Neuronal stem cell (in vitro differentiated cells): ENCODE data around the gene LCA5.

Experiments
- DNase-seq: peaks from one replicate; pipeline ENCODE4 v3.0.0-alpha.2; 2013; ENCODE audit warnings: low spot score
- H2AFZ ChIP-seq: one replicate; pipeline ENCODE4 v1.6.1; 2013; ENCODE audit warnings: mild to moderate bottlenecking, low read length, inconsistent platforms
- H2AK5ac ChIP-seq: 2 replicates; pipeline ENCODE4 v1.6.1; 2013; ENCODE audit warnings: low read depth, mild to moderate bottlenecking, inconsistent platforms, low read length, moderate library complexity, mixed read lengths
- H2BK120ac ChIP-seq: 2 replicates; pipeline ENCODE4 v1.6.1; 2013; ENCODE audit warnings: low read depth, mild to moderate bottlenecking, inconsistent platforms, low read length, moderate library complexity, mixed read lengths
- H2BK12ac ChIP-seq: one replicate; pipeline ENCODE4 v1.6.1; 2013; ENCODE audit warnings: low read length, inconsistent platforms
- H2BK15ac ChIP-seq: 2 replicates; pipeline ENCODE4 v1.6.1; 2013; ENCODE audit warnings: mild to moderate bottlenecking, low read length, inconsistent platforms, mixed read lengths
- H2BK5ac ChIP-seq: one replicate; pipeline ENCODE4 v1.6.1; 2013; ENCODE audit warnings: inconsistent platforms, mild to moderate bottlenecking, low read length, moderate library complexity
- H3K14ac ChIP-seq: one replicate; pipeline ENCODE4 v1.6.1; 2013; ENCODE audit warnings: low read length, inconsistent platforms
- H3K18ac ChIP-seq: 2 replicates; pipeline ENCODE4 v1.6.1; 2013; ENCODE audit warnings: low read length, inconsistent platforms
- H3K23ac ChIP-seq: 2 replicates; pipeline ENCODE4 v1.6.1; 2013; ENCODE audit warnings: low read depth, mild to moderate bottlenecking, mixed read lengths, low read length, inconsistent platforms; ENCODE audit not compliant: poor library complexity
- H3K27ac ChIP-seq: replicated peaks from 3 replicates; pipeline ENCODE4 v1.5.1; 2013; ENCODE audit warnings: low read length, inconsistent platforms
- H3K27me3 ChIP-seq, 3 experiments: 2 replicates each; pipeline ENCODE4 v1.6.1; 2013; ENCODE audit warnings: low read length in 3 of 3, mild to moderate bottlenecking in 2 of 3, inconsistent platforms in 1 of 3, low read depth in 1 of 3, mixed read lengths in 1 of 3, moderate library complexity in 1 of 3; ENCODE audit not compliant: control insufficient read depth in 3 of 3, insufficient read depth in 3 of 3
- H3K36me3 ChIP-seq, 2 donors: replicated peaks in 1 of 2; 2 replicates each; pipeline ENCODE4 v1.6.1; 2013; ENCODE audit warnings: low read length in 2 of 2; ENCODE audit not compliant: control insufficient read depth in 2 of 2, insufficient read depth in 2 of 2
- H3K4ac ChIP-seq: 2 replicates; pipeline ENCODE4 v1.6.1; 2013; ENCODE audit warnings: inconsistent platforms, mild to moderate bottlenecking, low read length, moderate library complexity
- H3K4me1 ChIP-seq, 2 donors: 1 replicate in 1 of 2; 2 replicates in 1 of 2; pipeline ENCODE4 v1.6.1; 2013; ENCODE audit warnings: low read length in 2 of 2, low read depth in 1 of 2; ENCODE audit not compliant: control insufficient read depth in 2 of 2, insufficient read depth in 1 of 2
- H3K4me2 ChIP-seq: one replicate; pipeline ENCODE4 v1.6.1; 2013; ENCODE audit warnings: mild to moderate bottlenecking, low read length, inconsistent platforms; ENCODE audit not compliant: insufficient read depth, poor library complexity, severe bottlenecking
- H3K4me3 ChIP-seq, 2 donors: 2 replicates each; pipeline ENCODE4 v1.5.1; 2013; ENCODE audit warnings: low read length in 2 of 2, mild to moderate bottlenecking in 2 of 2, inconsistent platforms in 1 of 2, moderate library complexity in 1 of 2
- H3K79me1 ChIP-seq: one replicate; pipeline ENCODE4 v1.6.1; 2013; ENCODE audit warnings: low read depth, mild to moderate bottlenecking, inconsistent platforms, low read length, moderate library complexity
- H3K9ac ChIP-seq: one replicate; pipeline ENCODE4 v1.6.1; 2013; ENCODE audit warnings: mild to moderate bottlenecking, low read depth, low read length, inconsistent platforms; ENCODE audit not compliant: poor library complexity
- H3K9me3 ChIP-seq, 2 donors: replicated peaks in 1 of 2; 2 replicates each; pipeline versions ENCODE3 to v1.6.1; 2013; ENCODE audit warnings: low read length in 2 of 2, mild to moderate bottlenecking in 2 of 2, inconsistent platforms in 1 of 2, low read depth in 1 of 2, mixed read lengths in 1 of 2, moderate library complexity in 1 of 2; ENCODE audit not compliant: control insufficient read depth in 2 of 2, insufficient read depth in 1 of 2
- H4K8ac ChIP-seq: one replicate; pipeline ENCODE4 v1.6.1; 2013; ENCODE audit warnings: low read depth, mild to moderate bottlenecking, inconsistent platforms, low read length, moderate library complexity
- H4K91ac ChIP-seq: one replicate; pipeline ENCODE4 v1.6.1; 2013; ENCODE audit warnings: low read length, low read depth, mild to moderate bottlenecking, inconsistent platforms; ENCODE audit not compliant: poor library complexity
- WGBS, 2 donors: extraction: QIAGEN DNeasy Blood & Tissue Kit; methylation state at CpG; one replicate each; pipeline ENCODE4 v1.1.7; 2013; ENCODE audit warnings: missing lambda C conversion rate in 2 of 2, mixed read lengths in 1 of 2; ENCODE audit not compliant: insufficient read length in 2 of 2, insufficient replicate concordance in 1 of 2; ENCODE audit errors: extremely low coverage in 2 of 2; 5-methylcytosine and 5-hydroxymethylcytosine counted together

Gene LCA5

GRCh38 chr6:79518842-79519241 lies 18.4 kb downstream of the LCA5 start:
- H3K14ac ChIP-seq: no peak overlapping the region
- H2BK15ac ChIP-seq: no peak overlapping the region
- H4K8ac ChIP-seq: no peak overlapping the region
- no peaks in the 10 kb centered on the region for H3K79me1 ChIP-seq
- no peak overlapping the region for H3K23ac ChIP-seq
- H3K4ac ChIP-seq: no peak overlapping the region
- no peaks in the 10 kb centered on the region for H3K36me3 ChIP-seq
- no peak overlapping the region for H3K27ac ChIP-seq
- no peak overlapping the region for H4K91ac ChIP-seq
- no peaks in the 10 kb centered on the region for H3K27me3 ChIP-seq
- H2AFZ ChIP-seq: no peak overlapping the region
- peaks cover 0 to 6% of the 10 kb centered on the region in 2 donors for H3K9me3 ChIP-seq
- H3K4me1 ChIP-seq: no peaks in the 10 kb centered on the region
- H3K4me3 ChIP-seq: no peak overlapping the region
- H2BK5ac ChIP-seq: no peak overlapping the region
- H2AK5ac ChIP-seq: no peak overlapping the region
- no peak overlapping the region for H3K4me2 ChIP-seq
- no peak overlapping the region for H3K18ac ChIP-seq
- no peak overlapping the region for H2BK120ac ChIP-seq
- no peak overlapping the region for H2BK12ac ChIP-seq
- H3K9ac ChIP-seq: no peak overlapping the region
- DNase-seq: no peak

DNA sequence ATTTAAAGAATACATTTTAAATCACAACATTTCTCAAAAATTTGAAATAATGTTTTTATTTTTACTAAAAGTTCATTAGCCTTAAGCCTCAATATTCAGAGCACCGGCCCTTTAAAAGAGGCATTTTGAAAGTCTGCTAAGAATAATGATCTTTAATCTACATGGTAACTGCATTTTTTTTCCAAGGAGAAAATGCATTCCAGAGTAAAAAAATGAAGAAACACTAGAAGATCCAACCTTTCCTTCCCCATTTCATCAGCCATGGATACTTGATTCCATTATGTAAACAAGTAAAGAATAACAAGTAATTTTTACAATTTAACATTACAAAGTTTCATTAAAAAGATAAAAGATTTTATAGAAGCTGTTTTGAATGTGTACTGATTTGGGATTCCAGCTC lies 21.8 kb downstream of the LCA5 start:
- no peaks in the 10 kb centered on the region for H3K27me3 ChIP-seq
- no peak overlapping the region for H2BK15ac ChIP-seq
- H3K27ac ChIP-seq: no peak overlapping the region
- H2BK120ac ChIP-seq: no peak overlapping the region
- H4K8ac ChIP-seq: no peak overlapping the region
- H3K4ac ChIP-seq: no peak overlapping the region
- H3K4me2 ChIP-seq: no peak overlapping the region
- no peaks in the 10 kb centered on the region for H3K36me3 ChIP-seq
- no peak overlapping the region for H3K14ac ChIP-seq
- no peaks in the 10 kb centered on the region for H3K79me1 ChIP-seq
- DNase-seq: no peak
- no peak overlapping the region for H2AK5ac ChIP-seq
- H2BK12ac ChIP-seq: no peak overlapping the region
- H4K91ac ChIP-seq: no peak overlapping the region
- no peaks in the 10 kb centered on the region for H3K4me1 ChIP-seq
- H3K18ac ChIP-seq: no peak overlapping the region
- no peak overlapping the region for H2AFZ ChIP-seq
- H3K23ac ChIP-seq: no peak overlapping the region
- H3K4me3 ChIP-seq: no peak overlapping the region
- H3K9me3 ChIP-seq: peaks cover 0 to 4% of the 10 kb centered on the region in 2 donors
- H2BK5ac ChIP-seq: no peak overlapping the region
- WGBS, 2 donors: no CpG with 5 or more reads among the region's 1 CpG
- H3K9ac ChIP-seq: no peak overlapping the region

DNA sequence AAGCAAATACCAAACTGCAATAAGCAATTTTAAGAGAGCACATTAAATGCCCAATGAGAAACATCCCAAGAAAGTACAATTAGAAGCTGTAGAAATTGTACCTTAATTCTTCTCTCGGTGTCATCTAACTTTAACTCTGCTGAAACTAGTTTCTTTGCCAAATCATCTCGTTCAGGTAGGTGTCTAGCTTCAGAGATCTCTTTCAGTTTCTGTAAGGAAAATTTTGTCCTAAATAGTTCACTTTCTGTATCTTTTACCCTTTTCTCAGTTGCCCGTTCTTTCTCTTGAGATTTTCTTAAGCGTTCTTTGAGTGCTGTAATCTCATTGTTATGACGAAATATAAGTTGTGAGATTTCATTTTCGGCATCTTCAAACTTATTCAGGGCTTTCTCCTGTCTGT lies 24.1 kb downstream of the LCA5 start:
- no peak for DNase-seq
- Histone ChIP-seq H3K27me3 (no peaks in the 10 kb centered on the region), H3K4ac (no peak overlapping the region), H3K9ac (no peak overlapping the region), H3K23ac (no peak overlapping the region), H2BK12ac (no peak overlapping the region), H2AK5ac (no peak overlapping the region), H4K8ac (no peak overlapping the region), H4K91ac (no peak overlapping the region), H2AFZ (no peak overlapping the region), H3K18ac (no peak overlapping the region), H3K27ac (no peak overlapping the region), H2BK120ac (no peak overlapping the region), H2BK5ac (no peak overlapping the region), H3K4me2 (no peak overlapping the region), H3K14ac (no peak overlapping the region), H3K9me3 (peaks cover 0 to 4% of the 10 kb centered on the region in 2 donors), H3K4me1 (no peaks in the 10 kb centered on the region), H3K36me3 (no peaks in the 10 kb centered on the region), H3K4me3 (no peak overlapping the region), H2BK15ac (no peak overlapping the region), H3K79me1 (no peaks in the 10 kb centered on the region)
- WGBS, 2 donors: no CpG with 5 or more reads among the region's 6 CpGs

- no peak overlapping the region for H3K4ac ChIP-seq
- H3K4me1 ChIP-seq: no peaks in the 10 kb centered on the region
- H3K79me1 ChIP-seq: no peaks in the 10 kb centered on the region
- H2AK5ac ChIP-seq: no peak overlapping the region
- no peak overlapping the region for H2AFZ ChIP-seq
- H3K36me3 ChIP-seq: peaks cover 0 to 2% of the 10 kb centered on the region in 2 donors
- no peaks in the 10 kb centered on the region for H3K27me3 ChIP-seq
- H4K8ac ChIP-seq: no peak overlapping the region
- no peak overlapping the region for H3K23ac ChIP-seq
- H2BK5ac ChIP-seq: no peak overlapping the region
- no peak overlapping the region for H3K4me3 ChIP-seq
- H3K9me3 ChIP-seq: peaks cover 0 to 4% of the 10 kb centered on the region in 2 donors
- no peak for DNase-seq
- no peak overlapping the region for H4K91ac ChIP-seq
- no peak overlapping the region for H2BK15ac ChIP-seq
- no peak overlapping the region for H3K18ac ChIP-seq
- H3K4me2 ChIP-seq: no peak overlapping the region
- H3K27ac ChIP-seq: no peak overlapping the region
- no peak overlapping the region for H2BK12ac ChIP-seq
- H3K9ac ChIP-seq: no peak overlapping the region
- no peak overlapping the region for H3K14ac ChIP-seq
- no peak overlapping the region for H2BK120ac ChIP-seq
- no CpG with 5 or more reads among the region's 6 CpGs for WGBS, 2 donors
Measured at GRCh38 chr6:79512014-79512413, 25.2 kb downstream of the LCA5 start.
